SW480 (cell line): ENCODE data around the gene WDR44.
A peak's percentile ranks its signal among the peaks of the same experiment; 100 is the strongest.
"Not testable (repeated sequence)": the region's sequence is repeated elsewhere in the genome, so short reads cannot be mapped to it uniquely, and the experiment has no call there.

Experiments used
- DNase-seq: peaks from one replicate; pipeline ENCODE4 v3.0.0-alpha.2; 2016; ENCODE audit warnings: low spot score

WDR44 gene

GRCh38 chrX:118482384-118482783 is 136.5 kb downstream of the WDR44 start:
- not testable (repeated sequence) for DNase-seq

DNA sequence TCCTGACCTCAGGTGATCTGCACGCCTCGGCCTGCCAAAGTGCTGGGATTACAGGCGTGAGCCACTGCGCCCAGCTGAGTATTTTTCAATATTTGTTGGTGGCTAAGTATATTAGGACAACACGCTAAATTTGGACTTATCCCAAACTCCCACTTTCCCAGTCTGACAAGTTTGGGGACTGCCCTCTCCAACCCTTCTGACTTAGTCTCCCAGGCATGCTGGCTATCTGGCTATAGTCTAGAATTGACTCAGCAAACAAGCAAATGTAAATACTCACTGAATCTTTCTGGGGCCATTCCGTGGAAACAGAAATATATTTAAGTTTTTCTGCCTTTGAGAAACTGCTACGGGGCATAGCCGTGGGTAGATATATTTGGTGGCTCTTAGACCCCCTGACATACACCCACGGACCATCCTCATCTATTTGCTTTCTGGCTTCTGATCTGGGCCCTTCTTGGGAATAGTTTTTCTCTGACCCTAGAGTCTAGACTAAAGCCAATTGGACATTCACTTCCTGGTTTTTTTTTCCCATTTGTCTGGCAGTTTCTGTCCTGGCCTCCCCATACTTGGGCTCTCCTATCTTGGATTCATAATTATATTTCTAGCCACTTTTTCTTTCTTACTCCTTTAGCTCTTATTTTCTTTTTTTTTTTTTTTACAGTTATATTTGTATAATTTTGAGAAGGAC is 138.5 kb downstream of the WDR44 start:
- no peak for DNase-seq

DNA sequence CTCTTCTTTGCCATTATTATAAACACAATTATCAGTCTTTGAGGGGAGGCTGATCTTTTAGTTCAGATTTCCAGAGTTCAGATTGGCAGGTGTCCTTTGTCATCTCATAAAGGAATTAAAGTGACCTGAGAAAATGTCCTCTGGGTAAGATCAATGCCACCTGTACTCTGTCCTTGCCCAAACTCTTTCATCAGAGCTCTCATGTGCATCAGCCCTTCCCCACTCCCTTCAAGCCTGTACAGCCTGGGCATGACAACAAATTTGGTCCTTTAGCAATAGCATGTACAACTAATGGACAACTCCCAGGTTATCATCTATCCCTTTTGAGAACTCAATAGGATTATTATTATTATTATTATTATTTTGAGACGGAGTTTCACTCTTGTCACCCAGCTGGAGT is 140.8 kb downstream of the WDR44 start:
- not testable (repeated sequence) for DNase-seq

GRCh38 chrX:118493016-118493415 is 147.1 kb downstream of the WDR44 start:
- DNase-seq: no peak

GRCh38 chrX:118493653-118494297 is 147.9 kb downstream of the WDR44 start:
- DNase-seq: no peak

GRCh38 chrX:118495061-118495921 is 149.4 kb downstream of the WDR44 start, which contains the start of gene DOCK11:
Gene DOCK11, plus strand, starts transcription at chrX:118495815. Its CDS starts 157 bp downstream, at chrX:118495972.
- peak; percentile 75 for DNase-seq

- peak; percentile 40 for DNase-seq
Measured at GRCh38 chrX:118495958-118496762, 150.3 kb downstream of the WDR44 start.

DNA sequence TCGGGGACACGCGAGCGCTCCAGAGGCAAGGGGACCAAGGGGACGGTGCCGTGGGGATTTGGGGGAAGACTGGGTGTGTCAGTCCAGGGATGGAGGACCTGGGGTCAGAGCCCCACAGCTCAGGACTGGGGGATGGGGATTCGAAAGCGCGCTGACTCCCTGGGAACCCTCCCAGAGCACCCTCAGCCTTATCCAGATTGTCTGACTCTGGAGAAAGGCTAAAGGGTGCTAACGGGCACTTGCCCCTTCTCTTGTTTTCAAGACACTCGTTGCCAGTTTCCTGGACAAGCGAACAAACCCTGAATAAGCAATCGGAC is 150.8 kb downstream of the WDR44 start:
- peak; percentile 18 for DNase-seq

GRCh38 chrX:118497180-118497818 is 151.4 kb downstream of the WDR44 start:
- peak; percentile 64 for DNase-seq

DNA sequence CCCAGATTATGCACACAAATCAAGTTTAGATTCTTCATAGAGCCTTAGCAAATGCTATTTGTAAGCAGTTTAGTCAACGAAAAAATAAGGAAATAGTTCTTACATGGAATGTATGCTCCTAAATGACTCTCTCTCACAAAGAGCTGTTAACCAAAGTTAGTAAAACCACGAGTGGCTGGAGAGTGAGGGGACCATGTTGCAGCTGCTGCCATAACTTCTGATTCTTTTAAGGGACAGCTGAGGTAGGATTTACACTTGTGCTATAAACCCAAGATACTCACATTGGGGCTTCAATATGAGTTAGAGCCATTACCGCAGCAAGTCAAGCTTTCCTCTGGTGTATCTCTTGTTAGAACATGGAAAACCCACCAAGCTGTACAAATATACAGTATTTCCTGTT is 152.4 kb downstream of the WDR44 start:
- DNase-seq: no peak

DNA sequence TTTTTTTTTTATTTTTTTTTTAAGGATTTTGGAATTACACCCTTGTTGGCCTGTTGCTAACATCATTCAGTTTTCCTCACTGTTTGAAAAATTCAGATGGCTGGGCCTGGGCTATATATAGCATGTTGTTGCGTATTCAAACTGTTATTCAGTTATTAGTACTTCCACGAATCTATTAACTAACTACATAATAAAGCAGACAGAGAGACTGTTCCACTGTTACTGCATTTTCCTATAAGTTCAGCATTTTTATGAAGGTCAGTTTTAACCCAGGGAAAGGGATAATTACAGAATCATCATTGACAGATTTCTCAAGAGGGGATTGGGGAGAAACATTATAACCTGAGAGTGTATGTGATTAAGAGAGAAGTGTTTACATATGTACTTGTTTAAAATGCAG is 152.8 kb downstream of the WDR44 start:
- DNase-seq: no peak

- no peak for DNase-seq
Measured at GRCh38 chrX:118499295-118499694, 153.4 kb downstream of the WDR44 start.
